ENCODE data around the gene SFXN1.

The SFXN1 gene

GRCh38 chr5:175460126-175460525, 18.2 kb upstream of the SFXN1 start:
- DNase-seq (ENCODE audit: low read depth) = no peak
- H3K4me3 ChIP-seq (ENCODE audit: low read length) = no peak overlapping the region
- TF ChIP-seq CTCF (conservative IDR thresholded peaks at IDR 0.05; ENCODE audit: low read length) = peak; percentile 48

GRCh38 chr5:175460552-175460951, 17.8 kb upstream of the SFXN1 start:
- DNase-seq (ENCODE audit: low read depth) = no peak

GRCh38 chr5:175461370-175461769, 17.0 kb upstream of the SFXN1 start:
- DNase-seq (ENCODE audit: low read depth) = no peak
- no peak overlapping the region for H3K4me3 ChIP-seq (ENCODE audit: low read length)
- no peak for TF ChIP-seq CTCF (conservative IDR thresholded peaks at IDR 0.05; ENCODE audit: low read length)

More at GRCh38 chr5:175460552-175460951, 17.8 kb upstream of the SFXN1 start:
- no peak overlapping the region for H3K4me3 ChIP-seq (ENCODE audit: low read length)
- TF ChIP-seq CTCF (conservative IDR thresholded peaks at IDR 0.05; ENCODE audit: low read length) = no peak

- no peak for DNase-seq (ENCODE audit: low read depth)
- TF ChIP-seq CTCF (conservative IDR thresholded peaks at IDR 0.05; ENCODE audit: low read length) = no peak
- H3K4me3 ChIP-seq (ENCODE audit: low read length) = no peak overlapping the region
Observed at GRCh38 chr5:175463641-175464040, 14.7 kb upstream of the SFXN1 start.

- DNase-seq (ENCODE audit: low read depth) = no peak
Observed at GRCh38 chr5:175464074-175464941, 14.1 kb upstream of the SFXN1 start.

GRCh38 chr5:175464942-175465233, 13.5 kb upstream of the SFXN1 start:
- DNase-seq (ENCODE audit: low read depth) = no peak
- no peak overlapping the region for H3K4me3 ChIP-seq (ENCODE audit: low read length)
- no peak for TF ChIP-seq CTCF (conservative IDR thresholded peaks at IDR 0.05; ENCODE audit: low read length)

More at GRCh38 chr5:175464074-175464941, 14.1 kb upstream of the SFXN1 start:
- TF ChIP-seq CTCF (conservative IDR thresholded peaks at IDR 0.05; ENCODE audit: low read length) = peak; percentile 81
- no peak overlapping the region for H3K4me3 ChIP-seq (ENCODE audit: low read length)

- no peak for TF ChIP-seq CTCF (conservative IDR thresholded peaks at IDR 0.05; ENCODE audit: low read length)
- H3K4me3 ChIP-seq (ENCODE audit: low read length) = no peak overlapping the region
- DNase-seq (ENCODE audit: low read depth) = no peak
Observed at GRCh38 chr5:175465282-175465681, 13.1 kb upstream of the SFXN1 start.

Measured in AG10803 (cell line).